CD4-positive, alpha-beta T cell treated with Interleukin-10 for 1 hour (primary cell): ENCODE data around the gene NOL11.
"Not testable (repeated sequence)": the region's sequence is repeated elsewhere in the genome, so short reads cannot be mapped to it uniquely, and the experiment has no call there.

Experiments used
- DNase-seq: peaks from one replicate; pipeline ENCODE4 v3.0.0-alpha.2; 2020

NOL11 gene

GRCh38 chr17:67756766-67757165 lies 39.0 kb downstream of the NOL11 start:
- not testable (repeated sequence) for DNase-seq

- DNase-seq, result no peak
Measured at GRCh38 chr17:67759355-67760171, 41.8 kb downstream of the NOL11 start.

GRCh38 chr17:67765623-67766022 lies 47.9 kb downstream of the NOL11 start:
- DNase-seq, result no peak

GRCh38 chr17:67769231-67769630 lies 51.5 kb downstream of the NOL11 start:
- no peak for DNase-seq

GRCh38 chr17:67770539-67770938 lies 52.8 kb downstream of the NOL11 start:
- DNase-seq, result no peak

- DNase-seq, result no peak
Measured at GRCh38 chr17:67772679-67773078, 54.9 kb downstream of the NOL11 start.

- no peak for DNase-seq
Measured at GRCh38 chr17:67773246-67773645, 55.5 kb downstream of the NOL11 start.

GRCh38 chr17:67779098-67779672 lies 61.4 kb downstream of the NOL11 start:
- DNase-seq, result peak; percentile 19

- no peak for DNase-seq
Measured at GRCh38 chr17:67784364-67785121, 66.8 kb downstream of the NOL11 start.

GRCh38 chr17:67785122-67785477 lies 67.4 kb downstream of the NOL11 start:
- DNase-seq, result no peak

GRCh38 chr17:67785504-67785903 lies 67.8 kb downstream of the NOL11 start:
- DNase-seq, result no peak
